ENCODE measurements around the gene MMEL1.

DNA sequence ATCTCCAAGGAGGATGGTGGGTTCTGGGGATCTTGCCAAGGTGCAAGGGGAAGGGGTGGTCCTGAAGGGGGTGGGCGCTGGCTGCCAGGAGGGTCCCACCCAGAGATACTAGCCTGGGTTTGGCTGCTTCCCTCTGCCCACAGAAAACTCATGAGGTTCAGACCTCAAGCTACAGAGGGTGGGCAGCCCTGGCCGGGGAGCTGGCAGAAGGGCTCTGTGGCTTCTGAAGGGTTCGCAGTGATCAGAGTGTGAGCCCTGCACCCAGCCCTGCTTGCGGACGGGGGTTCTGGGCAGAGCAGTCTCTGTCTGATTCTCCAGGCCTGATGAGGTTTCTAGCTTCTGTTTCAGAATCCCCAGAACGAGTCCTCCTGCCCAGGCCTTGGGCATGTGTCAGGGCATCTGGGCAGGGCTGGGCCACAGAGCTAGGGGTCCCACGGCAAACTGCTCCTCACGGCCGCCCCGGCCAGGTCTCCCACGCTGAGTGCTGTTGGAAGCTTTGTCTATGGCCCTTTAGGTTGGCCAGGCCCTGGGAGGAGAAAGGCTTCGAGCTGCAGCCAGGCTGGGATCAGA lies 635 bp upstream of the MMEL1 start:
- TF ChIP-seq, protein P1, sequence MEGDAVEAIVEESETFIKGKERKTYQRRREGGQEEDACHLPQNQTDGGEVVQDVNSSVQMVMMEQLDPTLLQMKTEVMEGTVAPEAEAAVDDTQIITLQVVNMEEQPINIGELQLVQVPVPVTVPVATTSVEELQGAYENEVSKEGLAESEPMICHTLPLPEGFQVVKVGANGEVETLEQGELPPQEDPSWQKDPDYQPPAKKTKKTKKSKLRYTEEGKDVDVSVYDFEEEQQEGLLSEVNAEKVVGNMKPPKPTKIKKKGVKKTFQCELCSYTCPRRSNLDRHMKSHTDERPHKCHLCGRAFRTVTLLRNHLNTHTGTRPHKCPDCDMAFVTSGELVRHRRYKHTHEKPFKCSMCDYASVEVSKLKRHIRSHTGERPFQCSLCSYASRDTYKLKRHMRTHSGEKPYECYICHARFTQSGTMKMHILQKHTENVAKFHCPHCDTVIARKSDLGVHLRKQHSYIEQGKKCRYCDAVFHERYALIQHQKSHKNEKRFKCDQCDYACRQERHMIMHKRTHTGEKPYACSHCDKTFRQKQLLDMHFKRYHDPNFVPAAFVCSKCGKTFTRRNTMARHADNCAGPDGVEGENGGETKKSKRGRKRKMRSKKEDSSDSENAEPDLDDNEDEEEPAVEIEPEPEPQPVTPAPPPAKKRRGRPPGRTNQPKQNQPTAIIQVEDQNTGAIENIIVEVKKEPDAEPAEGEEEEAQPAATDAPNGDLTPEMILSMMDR (IDR thresholded peaks at IDR 0.05), result no peak
- TF ChIP-seq ZFX (IDR thresholded peaks at IDR 0.05; ENCODE audit: borderline replicate concordance), result no peak
